Measurements from ENCODE around the gene ADAM21.

GRCh38 chr14:70415788-70416187 is 36.2 kb upstream of the ADAM21 start:
- no peak for TF ChIP-seq CTCF (conservative IDR thresholded peaks at IDR 0.05; ENCODE audit: low read depth in 2 of 2)
- TF ChIP-seq CREB1 (CRISPR knock-in tag; IDR thresholded peaks at IDR 0.05; ENCODE audit: low read depth), result no peak
- TF ChIP-seq REST (IDR thresholded peaks at IDR 0.05; ENCODE audit: unreplicated experiment), result no peak
- no peak for TF ChIP-seq JUNB (IDR thresholded peaks at IDR 0.05; ENCODE audit: unreplicated experiment)
- no peak for TF ChIP-seq ZNF331 (CRISPR knock-in tag; IDR thresholded peaks at IDR 0.05; ENCODE audit: low read depth)
- TF ChIP-seq EZH2phosphoT487 (IDR thresholded peaks at IDR 0.05; ENCODE audit: unreplicated experiment), result no peak
- no peak for TF ChIP-seq STAT1 (IDR thresholded peaks at IDR 0.05; ENCODE audit: unreplicated experiment)
